Left lung (tissue), 10 donors: ENCODE results near the gene PCNT. TPM values are rescaled to one million over a fixed set of nuclear protein-coding genes. Genes with fewer than 3 reads are reported as not detected.

Experiments used
- ATAC-seq: fragments of 200-7000 bp; cut with Tn5 transposase; one replicate; pipeline ENCODE4 v1.9.1; 2020; ENCODE audit warnings: moderate library complexity
- DNase-seq, 4 donors: peaks; one replicate each; pipeline ENCODE4 v3.0.0-alpha.2; 2013 to 2020
- H3K27ac ChIP-seq, 2 donors: fragments of 200-600 bp; sonication (generic) in 1 of 2; one replicate each; pipeline versions ENCODE4 v1.5.0 to v1.8.0; 2020 to 2021
- H3K27me3 ChIP-seq, 2 donors: fragments of 200-600 bp; sonication (generic) in 1 of 2; one replicate each; pipeline versions ENCODE4 v1.5.0 to v1.8.0; 2020 to 2021
- H3K36me3 ChIP-seq, 2 donors: fragments of 200-600 bp; sonication (generic) in 1 of 2; one replicate each; pipeline versions ENCODE4 v1.5.0 to v1.8.0; 2020 to 2021
- H3K4me1 ChIP-seq, 2 donors: fragments of 200-600 bp; one replicate each; pipeline ENCODE4 v1.8.0; 2021
- H3K4me3 ChIP-seq, 2 donors: fragments of 200-600 bp; sonication (generic) in 1 of 2; one replicate each; pipeline versions ENCODE4 v1.5.0 to v1.8.0; 2020 to 2021; ENCODE audit warnings: mild to moderate bottlenecking in 1 of 2
- H3K9me3 ChIP-seq, 2 donors: fragments of 200-600 bp; sonication (generic) in 1 of 2; one replicate each; pipeline versions ENCODE4 v1.5.0 to v1.8.0; 2020 to 2021
- intact Hi-C, 2 donors: fragments of 100-400 bp; cut with DNase I; formaldehyde crosslinking; loops; one replicate each; pipeline versions ENCODE4 v1.11.2 to v1.14.2; 2022
- polyA plus RNA-seq, 6 donors: library from polyadenylated mRNA; unstranded; fragments of 120-200 nt; gene quantifications; one replicate each; pipeline ENCODE4 v1.2.1, GENCODE V29; 2013; ENCODE audit not compliant: insufficient read length in 6 of 6
- total RNA-seq, 2 donors: library from RNA; stranded (reverse); fragmentation: NEBNext Ultra II Directional; extraction: Animal tissue kit (Norgen Biotek cat#: 25700); gene quantifications; one replicate each; pipeline ENCODE4 v1.2.1, GENCODE V29; 2021
- TF ChIP-seq, protein P1 (sequence below), 2 donors: fragments of 200-600 bp; sonication (generic) in 1 of 2; IDR thresholded peaks; one replicate each; pipeline versions ENCODE4 v1.5.0 to v1.8.0; 2021; ENCODE audit warnings: antibody characterized with exemption in 2 of 2
- donor health status: DM: no; HTN: yes; CAD: no.
- donor health status: DM: no; HTN: no; CAD: no.

PCNT gene
- total and polyA plus RNA-seq, 8 donors = 25.7 to 35.4 (median 32.4) TPM

GRCh38 chr21:46366091-46366490 is 42.1 kb downstream of the PCNT start:
- DNase-seq (peak in 1 of 4 donors; percentile 57), ATAC-seq (no peak)
- Histone ChIP-seq H3K9me3 (no peaks in the 10 kb centered on the region), H3K4me3 (no peak overlapping the region), H3K27me3 (no peaks in the 10 kb centered on the region), H3K27ac (no peak overlapping the region), H3K4me1 (peaks cover 0 to 18% of the 10 kb centered on the region in 2 donors), H3K36me3 (peaks cover 0 to 72% of the 10 kb centered on the region in 2 donors)
- intact Hi-C loops = no loop called here
- TF ChIP-seq, protein P1, sequence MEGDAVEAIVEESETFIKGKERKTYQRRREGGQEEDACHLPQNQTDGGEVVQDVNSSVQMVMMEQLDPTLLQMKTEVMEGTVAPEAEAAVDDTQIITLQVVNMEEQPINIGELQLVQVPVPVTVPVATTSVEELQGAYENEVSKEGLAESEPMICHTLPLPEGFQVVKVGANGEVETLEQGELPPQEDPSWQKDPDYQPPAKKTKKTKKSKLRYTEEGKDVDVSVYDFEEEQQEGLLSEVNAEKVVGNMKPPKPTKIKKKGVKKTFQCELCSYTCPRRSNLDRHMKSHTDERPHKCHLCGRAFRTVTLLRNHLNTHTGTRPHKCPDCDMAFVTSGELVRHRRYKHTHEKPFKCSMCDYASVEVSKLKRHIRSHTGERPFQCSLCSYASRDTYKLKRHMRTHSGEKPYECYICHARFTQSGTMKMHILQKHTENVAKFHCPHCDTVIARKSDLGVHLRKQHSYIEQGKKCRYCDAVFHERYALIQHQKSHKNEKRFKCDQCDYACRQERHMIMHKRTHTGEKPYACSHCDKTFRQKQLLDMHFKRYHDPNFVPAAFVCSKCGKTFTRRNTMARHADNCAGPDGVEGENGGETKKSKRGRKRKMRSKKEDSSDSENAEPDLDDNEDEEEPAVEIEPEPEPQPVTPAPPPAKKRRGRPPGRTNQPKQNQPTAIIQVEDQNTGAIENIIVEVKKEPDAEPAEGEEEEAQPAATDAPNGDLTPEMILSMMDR (IDR thresholded peaks at IDR 0.05) = no peak

GRCh38 chr21:46366561-46366960 is 42.6 kb downstream of the PCNT start:
- no peaks in the 10 kb centered on the region for H3K9me3 ChIP-seq
- intact Hi-C loops = no loop called here
- no peaks in the 10 kb centered on the region for H3K27me3 ChIP-seq
- DNase-seq (peak in 1 of 4 donors; percentile 75), ATAC-seq (no peak)
- peaks cover 0 to 18% of the 10 kb centered on the region in 2 donors for H3K4me1 ChIP-seq
- TF ChIP-seq, protein P1 (IDR thresholded peaks at IDR 0.05) = no peak
- H3K27ac ChIP-seq = no peak overlapping the region
- H3K4me3 ChIP-seq = no peak overlapping the region
- peaks cover 0 to 70% of the 10 kb centered on the region in 2 donors for H3K36me3 ChIP-seq

- Histone ChIP-seq H3K9me3 (no peaks in the 10 kb centered on the region), H3K27me3 (no peaks in the 10 kb centered on the region), H3K36me3 (peaks cover 0 to 70% of the 10 kb centered on the region in 2 donors), H3K4me3 (no peak overlapping the region), H3K27ac (no peak overlapping the region), H3K4me1 (peaks cover 0 to 18% of the 10 kb centered on the region in 2 donors)
- TF ChIP-seq, protein P1 (IDR thresholded peaks at IDR 0.05) = no peak
- DNase-seq (peak in 1 of 4 donors; percentile 61), ATAC-seq (no peak)
- intact Hi-C loops = no loop called here
These were observed 43.0 kb downstream of the PCNT start for GRCh38 chr21:46366966-46367365.

DNA sequence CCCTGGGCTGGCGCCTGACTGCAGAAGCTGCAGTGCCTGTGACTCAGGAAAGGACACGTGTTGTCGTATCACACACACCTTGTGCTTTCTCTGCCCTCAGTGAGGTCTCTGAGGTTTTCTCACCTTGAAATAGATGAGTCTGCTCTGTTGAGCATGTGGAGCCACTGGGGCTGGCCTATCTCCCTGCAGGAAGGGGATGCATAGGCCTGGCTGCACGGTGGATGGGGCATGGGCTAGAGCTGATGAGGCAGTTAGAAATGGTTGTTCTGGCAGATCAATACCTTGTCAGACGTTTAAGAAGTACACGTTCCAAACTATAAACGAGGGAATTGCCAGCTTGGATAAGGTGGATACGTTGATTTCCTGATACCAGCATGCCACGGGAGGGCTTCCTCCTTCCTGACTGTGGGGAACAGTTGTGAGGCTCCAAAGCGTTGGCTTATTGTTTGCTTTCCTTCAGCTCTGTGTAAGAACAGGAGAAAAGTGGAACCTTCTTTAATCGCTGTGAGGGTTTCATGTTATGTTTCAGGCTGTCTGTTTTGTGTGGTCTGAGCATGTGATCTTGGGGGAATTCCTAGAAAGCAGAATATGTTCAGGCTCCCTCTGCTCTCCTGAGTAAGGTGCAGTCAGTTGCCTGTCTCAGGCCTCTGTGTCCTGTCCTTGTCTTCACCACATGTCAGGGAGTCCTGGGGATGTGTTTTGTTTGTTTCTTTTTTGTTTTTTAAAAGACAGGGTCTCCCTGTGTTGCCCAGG is 44.8 kb downstream of the PCNT start:
- TF ChIP-seq, protein P1 (IDR thresholded peaks at IDR 0.05) = no peak
- intact Hi-C loops = no loop called here
- no peak overlapping the region for H3K4me3 ChIP-seq
- no peak for ATAC-seq
- peaks cover 0 to 18% of the 10 kb centered on the region in 2 donors for H3K4me1 ChIP-seq
- H3K36me3 ChIP-seq = peaks cover 0 to 57% of the 10 kb centered on the region in 2 donors
- H3K27ac ChIP-seq = no peak overlapping the region
- no peaks in the 10 kb centered on the region for H3K27me3 ChIP-seq
- DNase-seq = peak in 1 of 4 donors; percentile 38
- no peaks in the 10 kb centered on the region for H3K9me3 ChIP-seq

DNA sequence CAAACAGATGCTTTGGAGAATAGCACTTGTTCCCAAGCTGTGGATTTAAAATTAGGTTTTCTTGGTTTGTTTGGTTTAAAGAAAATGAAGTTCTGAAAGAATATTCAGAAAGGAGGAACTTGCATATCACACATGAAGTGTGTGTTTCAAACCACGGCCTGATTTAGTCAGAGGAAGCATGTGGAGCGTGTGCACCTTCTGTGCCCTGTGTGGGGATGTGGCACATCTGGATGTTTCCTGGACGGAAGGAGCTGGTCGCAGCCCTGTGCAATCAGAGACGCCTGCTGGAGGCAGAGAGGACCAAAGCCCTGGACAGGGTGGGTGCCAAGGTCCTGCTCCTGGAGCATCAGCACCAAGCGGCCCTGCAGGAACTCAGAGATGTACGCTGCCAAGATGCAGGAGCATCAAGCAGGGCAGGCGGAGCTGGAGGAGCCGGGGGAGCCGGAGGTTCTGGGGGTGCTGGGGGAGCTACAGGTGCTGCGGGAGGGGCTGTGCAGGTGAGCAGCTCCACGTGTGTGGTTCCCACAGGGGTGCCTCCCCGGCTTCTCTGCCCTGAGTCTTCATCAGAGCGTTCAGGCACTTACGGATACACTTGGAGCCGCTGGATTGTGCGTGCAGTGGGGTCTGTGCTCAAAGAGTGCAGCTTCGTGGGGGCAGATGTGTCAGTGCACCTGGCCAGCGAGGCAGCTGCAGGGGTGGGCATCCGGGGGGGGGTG is 45.7 kb downstream of the PCNT start:
- TF ChIP-seq, protein P1 (IDR thresholded peaks at IDR 0.05) = no peak
- Histone ChIP-seq H3K4me3 (no peak overlapping the region), H3K4me1 (peaks cover 0 to 18% of the 10 kb centered on the region in 2 donors), H3K27ac (no peak overlapping the region), H3K9me3 (no peaks in the 10 kb centered on the region), H3K36me3 (peaks cover 0 to 53% of the 10 kb centered on the region in 2 donors), H3K27me3 (no peaks in the 10 kb centered on the region)
- DNase-seq (peak in 1 of 4 donors; percentile 55), ATAC-seq (no peak)
- intact Hi-C loops = no loop called here
